ENCODE results near the gene ZNF580.

Gene ZNF580

GRCh38 chr19:55624109-55625003, 16.4 kb upstream of the ZNF580 start, which contains the start of gene ZNF784:
ZNF784 (minus strand) TSS chr19:55624566; CDS start chr19:55624561, 5 bp downstream.
- peak; percentile 96 for DNase-seq

- no peak for DNase-seq
These were observed 15.8 kb upstream of the ZNF580 start for GRCh38 chr19:55625004-55625326.

GRCh38 chr19:55626350-55626749, 14.5 kb upstream of the ZNF580 start:
- peak; percentile 61 for DNase-seq

- DNase-seq = peak; percentile 94
These were observed 8.4 kb upstream of the ZNF580 start for GRCh38 chr19:55632463-55632834.

- DNase-seq = no peak
These were observed 6.9 kb upstream of the ZNF580 start for GRCh38 chr19:55633861-55634260.

- no peak for DNase-seq
These were observed 5.5 kb upstream of the ZNF580 start for GRCh38 chr19:55635334-55635717.

- DNase-seq = no peak
These were observed 4.9 kb upstream of the ZNF580 start for GRCh38 chr19:55635856-55636440.

- no peak for DNase-seq
These were observed 4.1 kb upstream of the ZNF580 start for GRCh38 chr19:55636723-55637122.

- DNase-seq = no peak
These were observed 3.3 kb upstream of the ZNF580 start for GRCh38 chr19:55637534-55637933.

GRCh38 chr19:55638864-55639359, 1.9 kb upstream of the ZNF580 start:
- peak; percentile 80 for DNase-seq

- DNase-seq = peak; percentile 80
These were observed 692 bp upstream of the ZNF580 start for GRCh38 chr19:55640043-55640576.

GRCh38 chr19:55641426-55642152, 787 bp downstream of the ZNF580 start:
- peak; percentile 65 for DNase-seq

GRCh38 chr19:55642153-55643002, 1.6 kb downstream of the ZNF580 start:
- DNase-seq = peak; percentile 60

GRCh38 chr19:55643003-55643886, 2.4 kb downstream of the ZNF580 start, which contains the start of gene ZNF581:
ZNF581 (plus strand) TSS chr19:55643649; CDS start chr19:55644572, 923 bp downstream.
- peak; percentile 88 for DNase-seq

GRCh38 chr19:55643887-55644176, 3.0 kb downstream of the ZNF580 start:
- DNase-seq = no peak

- DNase-seq = no peak
These were observed 3.5 kb downstream of the ZNF580 start for GRCh38 chr19:55644191-55644833.

- no peak for DNase-seq
These were observed 4.2 kb downstream of the ZNF580 start for GRCh38 chr19:55644842-55645511.

- no peak for DNase-seq
These were observed 4.7 kb downstream of the ZNF580 start for GRCh38 chr19:55645512-55645881.

GRCh38 chr19:55646889-55647731, 6.3 kb downstream of the ZNF580 start:
- DNase-seq = no peak
